Naive thymus-derived CD4-positive, alpha-beta T cell (primary cell): ENCODE data around the gene SPRY4. TPM values are rescaled to one million over a fixed set of nuclear protein-coding genes. Genes with fewer than 3 reads are reported as not detected.

Experiments
- ATAC-seq: fragments of 150-1000 bp; cut with Tn5 transposase; 2 replicates; pipeline ENCODE4 v1.10.0; 2021; ENCODE audit warnings: mild to moderate bottlenecking, moderate library complexity
- CTCF ChIA-PET: fragments of 350-600 bp; sonication (Branson Sonifier 250); formaldehyde crosslinking; loops from one replicate; lab custom pipeline; 2021; ENCODE audit warnings: antibody characterized with exemption; lab: Charles Lee
- POLR2A ChIA-PET: fragments of 350-600 bp; sonication (Branson Sonifier 250); formaldehyde crosslinking; loops from one replicate; lab custom pipeline; 2021; ENCODE audit warnings: antibody characterized with exemption, inconsistent platforms; lab: Charles Lee
- DNase-seq, 9 donors: peaks; one replicate each; pipeline versions ENCODE4 v3.0.0 to v3.0.0-alpha.2; 2020 to 2022; ENCODE audit warnings: mixed read lengths in 1 of 9
- H3K27ac ChIP-seq: one replicate; pipeline ENCODE4 v1.7.0; 2013; ENCODE audit warnings: mild to moderate bottlenecking, low read depth, low read length, moderate library complexity
- H3K27me3 ChIP-seq, 2 donors: one replicate each; pipeline ENCODE4 v1.7.0; 2013; ENCODE audit warnings: low read length in 2 of 2, mild to moderate bottlenecking in 2 of 2, moderate library complexity in 2 of 2; ENCODE audit not compliant: control insufficient read depth in 2 of 2, insufficient read depth in 2 of 2
- H3K36me3 ChIP-seq, 3 experiments: 1 replicate in 2 of 3; 2 replicates in 1 of 3; pipeline ENCODE4 v1.7.0; 2013; ENCODE audit warnings: low read length in 3 of 3, mild to moderate bottlenecking in 3 of 3, moderate library complexity in 1 of 3; ENCODE audit not compliant: insufficient read depth in 3 of 3, control insufficient read depth in 2 of 3
- H3K4me1 ChIP-seq, 2 donors: one replicate each; pipeline ENCODE4 v1.7.0; 2013; ENCODE audit warnings: low read length in 2 of 2, mild to moderate bottlenecking in 2 of 2, moderate library complexity in 1 of 2; ENCODE audit not compliant: control insufficient read depth in 2 of 2, insufficient read depth in 2 of 2
- H3K4me3 ChIP-seq: 2 replicates; pipeline ENCODE4 v1.7.0; 2013; ENCODE audit warnings: mild to moderate bottlenecking, low read length
- H3K9me3 ChIP-seq, 3 experiments: 1 replicate in 2 of 3; 2 replicates in 1 of 3; pipeline ENCODE4 v1.7.0; 2013; ENCODE audit warnings: low read length in 3 of 3; ENCODE audit not compliant: control insufficient read depth in 2 of 3
- H3K27ac Mint-ChIP-seq, 9 donors: one replicate each; pipeline ENCODE4 v1.8.0; 2020 to 2022; ENCODE audit warnings: mixed read lengths in 9 of 9, mild to moderate bottlenecking in 8 of 9, moderate library complexity in 5 of 9, inconsistent platforms in 2 of 9
- H3K27me3 Mint-ChIP-seq, 5 donors: one replicate each; pipeline ENCODE4 v1.8.0; 2021 to 2022; ENCODE audit warnings: mixed read lengths in 5 of 5, mild to moderate bottlenecking in 1 of 5
- H3K36me3 Mint-ChIP-seq, 5 donors: one replicate each; pipeline ENCODE4 v1.8.0; 2020 to 2022; ENCODE audit warnings: mixed read lengths in 5 of 5, mild to moderate bottlenecking in 3 of 5, inconsistent platforms in 1 of 5
- H3K4me1 Mint-ChIP-seq, 7 donors: one replicate each; pipeline ENCODE4 v1.8.0; 2020 to 2022; ENCODE audit warnings: mixed read lengths in 7 of 7, mild to moderate bottlenecking in 3 of 7, inconsistent platforms in 1 of 7
- H3K4me3 Mint-ChIP-seq, 10 donors: one replicate each; pipeline ENCODE4 v1.8.0; 2020 to 2022; ENCODE audit warnings: mild to moderate bottlenecking in 10 of 10, mixed read lengths in 10 of 10, moderate library complexity in 6 of 10, inconsistent platforms in 2 of 10
- H3K9me3 Mint-ChIP-seq, 11 donors: one replicate each; pipeline ENCODE4 v1.8.0; 2020 to 2022; ENCODE audit warnings: mixed read lengths in 11 of 11, mild to moderate bottlenecking in 4 of 11, inconsistent platforms in 1 of 11, moderate library complexity in 1 of 11
- intact Hi-C, 2 donors: fragments of 100-400 bp; cut with micrococcal nuclease; formaldehyde crosslinking; loops; one replicate each; pipeline ENCODE4 v1.15.1; 2023
- polyA plus RNA-seq, 2 donors: library from polyadenylated mRNA; unstranded; fragments of 300-500 nt; fragmentation: Illumina TruSeq; gene quantifications; one replicate each; pipeline ENCODE4 v1.2.3, GENCODE V29; 2021
- total RNA-seq, 6 experiments: library from RNA in 5 of 6; stranded (reverse) in 5 of 6; gene quantifications; 1 replicate in 5 of 6; 2 replicates in 1 of 6; pipeline ENCODE4 v1.2.3 and lab custom pipeline; 2021 to 2026

Gene SPRY4
- total and polyA plus RNA-seq, 7 experiments from 2014 or later = 0.08 to 0.34 (median 0.11) TPM; not detected in 4

DNA sequence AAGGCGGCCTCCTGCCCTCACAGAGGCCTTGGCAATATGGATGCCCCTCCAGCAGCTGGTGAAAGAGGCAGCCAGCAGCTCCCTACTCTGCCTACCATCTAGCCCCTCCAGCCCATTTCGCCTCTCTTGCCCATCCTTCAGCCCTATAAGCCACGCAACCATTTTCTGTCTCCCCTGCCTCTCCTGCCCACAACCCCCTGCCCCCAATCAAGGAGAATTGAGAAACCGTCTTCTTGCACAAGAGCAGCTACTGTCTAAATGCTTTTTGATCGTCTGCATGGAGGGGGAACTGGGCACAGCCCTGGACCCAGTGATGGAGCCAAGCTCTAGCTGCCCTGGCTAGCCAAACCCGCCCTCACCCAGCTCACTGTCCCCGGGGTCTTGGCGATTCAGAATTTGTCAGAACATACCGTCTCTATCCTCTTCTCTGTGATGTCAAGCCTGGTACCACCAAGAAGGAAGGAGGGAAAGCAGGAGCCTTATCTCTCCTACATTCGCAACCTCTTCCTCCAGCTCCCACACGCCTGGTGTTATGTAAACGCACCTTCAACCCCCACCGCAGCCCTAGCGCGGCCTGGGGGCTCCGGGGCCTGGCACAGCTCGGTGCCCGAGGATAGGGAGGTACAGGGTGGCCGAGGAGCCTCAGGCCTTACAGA, 1.2 kb downstream of the SPRY4 start:
- peaks cover 59 to 71% (median 61%) of the 10 kb centered on the region in 5 donors for H3K27me3 Mint-ChIP-seq
- ATAC-seq (no peak), DNase-seq (peak in 1 of 9 donors; percentile 10)

DNA sequence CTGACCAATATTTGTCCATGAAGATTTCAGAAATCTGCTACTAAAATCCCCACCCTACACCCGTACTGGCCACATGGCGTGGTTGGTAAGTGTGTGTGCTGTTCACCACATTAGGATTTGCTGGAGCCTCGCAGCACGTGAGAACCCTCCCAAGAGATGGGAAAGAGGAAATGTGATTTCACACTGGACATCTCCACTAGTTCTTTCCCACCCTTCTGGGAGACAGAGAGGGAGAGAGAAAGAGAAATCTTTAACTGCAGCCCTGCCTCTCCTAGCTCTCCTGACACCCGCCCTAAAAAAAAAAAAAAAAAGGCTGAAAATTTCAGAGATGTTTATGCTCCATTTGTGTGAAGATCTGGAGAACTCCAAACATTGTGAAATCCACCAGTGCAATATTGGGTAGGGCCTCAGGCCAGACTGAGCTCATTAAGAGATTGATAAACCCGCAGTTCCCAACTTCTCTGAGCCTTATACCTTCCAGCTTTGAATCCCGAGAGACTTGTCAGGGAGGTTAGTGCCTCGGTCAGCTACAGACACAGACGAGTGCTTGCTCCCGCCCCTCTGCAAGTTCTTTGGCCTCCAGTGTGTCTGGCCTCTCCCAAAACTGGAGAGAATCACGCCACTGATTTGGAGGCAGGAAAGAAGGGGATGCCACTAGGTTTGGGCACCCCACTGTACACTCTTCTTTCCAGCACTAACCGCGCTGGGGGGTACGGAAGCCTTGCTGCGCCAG, 1.9 kb downstream of the SPRY4 start:
- Histone ChIP-seq H3K9me3 (no peaks in the 10 kb centered on the region), H3K27ac (no peak overlapping the region), H3K4me1 (peaks cover 20 to 25% of the 10 kb centered on the region in 2 donors), H3K27me3 (peaks cover 3 to 24% of the 10 kb centered on the region in 2 donors), H3K36me3 (no peaks in the 10 kb centered on the region), H3K4me3 (no peak overlapping the region)
- Mint-ChIP-seq H3K9me3 (peaks cover 0 to 2% (median 0%) of the 10 kb centered on the region in 11 donors), H3K27me3 (peaks cover 57 to 71% (median 61%) of the 10 kb centered on the region in 5 donors), H3K4me3 (peak overlapping the region in 4 of 10 donors; percentile 85 to 93 (median 90)), H3K27ac (no peak overlapping the region), H3K4me1 (peaks cover 19 to 47% (median 38%) of the 10 kb centered on the region in 7 donors), H3K36me3 (no peaks in the 10 kb centered on the region)
- intact Hi-C loops = loop anchor here (10.0 kb wide), 3 partner anchors 168 to 318 kb away; no protein-coding TSS in a partner anchor
- ChIA-PET CTCF (interaction anchor here (0.7 kb wide), 2 partner anchors 158 to 446 kb away, joined by 3 to 4 read pairs; no protein-coding TSS in a partner anchor), POLR2A (no interaction called here)
- ATAC-seq (no peak), DNase-seq (no peak)

More for the DNA sequence above, 1.2 kb downstream of the SPRY4 start:
- Histone ChIP-seq H3K27me3 (peaks cover 3 to 24% of the 10 kb centered on the region in 2 donors), H3K27ac (no peak overlapping the region), H3K36me3 (no peaks in the 10 kb centered on the region), H3K4me1 (peaks cover 20 to 25% of the 10 kb centered on the region in 2 donors), H3K4me3 (peak overlapping the region; percentile 62), H3K9me3 (no peaks in the 10 kb centered on the region)
- Mint-ChIP-seq H3K9me3 (peaks cover 0 to 2% (median 0%) of the 10 kb centered on the region in 11 donors), H3K27ac (peak overlapping the region in 1 of 9 donors; percentile 76), H3K4me1 (peaks cover 19 to 47% (median 38%) of the 10 kb centered on the region in 7 donors), H3K36me3 (no peaks in the 10 kb centered on the region), H3K4me3 (peak overlapping the region; percentile 85 to 93 (median 88))
- intact Hi-C loops = loop anchor here (10.0 kb wide), 3 partner anchors 169 to 319 kb away; no protein-coding TSS in a partner anchor
- POLR2A ChIA-PET = no interaction called here
- CTCF ChIA-PET = interaction anchor here (0.6 to 0.7 kb wide), 3 partner anchors 157 to 446 kb away, joined by 3 to 4 read pairs (median 3); no protein-coding TSS in a partner anchor

DNA sequence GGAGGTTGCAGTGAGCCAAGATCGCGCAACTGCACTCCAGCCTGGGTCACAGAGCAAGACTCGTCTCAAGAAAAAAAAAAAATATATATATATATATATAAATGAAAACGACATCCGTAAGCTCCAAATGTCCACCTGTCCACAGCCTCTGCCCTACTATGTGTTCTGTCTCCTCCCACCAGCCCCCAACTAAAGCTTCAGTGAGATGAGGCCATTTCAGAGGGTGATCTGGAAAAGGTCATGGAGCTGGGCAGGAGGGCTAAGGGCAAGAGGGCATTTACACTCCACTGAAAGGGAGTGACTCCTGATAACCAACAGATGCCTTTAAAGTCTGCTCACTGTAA, 2.4 kb downstream of the SPRY4 start:
- Mint-ChIP-seq H3K4me3 (no peak overlapping the region), H3K27ac (no peak overlapping the region), H3K36me3 (no peaks in the 10 kb centered on the region), H3K27me3 (peaks cover 52 to 68% (median 57%) of the 10 kb centered on the region in 5 donors), H3K4me1 (peaks cover 20 to 48% (median 39%) of the 10 kb centered on the region in 7 donors), H3K9me3 (peaks cover 0 to 2% (median 0%) of the 10 kb centered on the region in 11 donors)
- CTCF ChIA-PET = no interaction called here
- Histone ChIP-seq H3K9me3 (no peaks in the 10 kb centered on the region), H3K36me3 (no peaks in the 10 kb centered on the region), H3K27ac (no peak overlapping the region), H3K4me3 (no peak overlapping the region), H3K4me1 (peaks cover 20 to 26% of the 10 kb centered on the region in 2 donors), H3K27me3 (peaks cover 3 to 24% of the 10 kb centered on the region in 2 donors)
- DNase-seq (no peak), ATAC-seq (no peak)
- POLR2A ChIA-PET = no interaction called here
- intact Hi-C loops = loop anchor here (10.0 kb wide), 3 partner anchors 168 to 318 kb away; no protein-coding TSS in a partner anchor

DNA sequence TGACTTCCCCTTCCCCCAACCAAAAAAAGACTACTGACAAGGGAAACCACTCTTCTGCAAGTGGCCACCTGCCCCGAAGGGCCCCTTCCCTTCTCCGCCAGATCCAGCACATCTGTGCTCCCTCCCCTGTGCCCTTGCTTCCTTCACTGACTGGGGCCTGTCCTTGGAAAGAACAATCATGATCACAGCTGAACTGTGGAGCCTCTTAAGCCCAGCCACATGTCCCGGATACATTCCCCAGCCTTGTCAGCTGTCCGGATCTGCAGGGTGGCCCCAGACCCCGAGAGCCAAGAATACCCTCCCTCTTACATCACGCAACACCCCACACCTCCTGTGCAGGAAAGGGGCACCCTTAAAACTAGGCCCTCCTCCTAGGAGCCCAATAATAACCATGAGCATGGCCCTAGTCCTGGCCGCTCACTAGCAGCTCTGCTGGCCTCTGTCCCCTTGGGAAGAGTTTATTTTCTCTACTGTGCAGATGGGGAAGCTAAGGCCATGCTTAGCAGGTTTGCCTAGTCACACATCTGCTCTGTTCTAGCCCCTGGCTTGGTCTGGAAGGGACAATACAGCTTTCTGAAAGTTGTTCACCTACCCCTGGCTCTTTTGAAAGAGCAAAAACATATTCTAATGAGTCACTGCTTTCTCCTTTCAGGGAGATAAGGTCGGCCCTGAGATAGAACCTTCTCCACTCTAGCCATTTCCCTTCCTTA, 3.8 kb downstream of the SPRY4 start:
- peaks cover 20 to 34% of the 10 kb centered on the region in 2 donors for H3K4me1 ChIP-seq
- peaks cover 3 to 24% of the 10 kb centered on the region in 2 donors for H3K27me3 ChIP-seq
- H3K4me3 ChIP-seq = no peak overlapping the region
- no peak overlapping the region for H3K4me3 Mint-ChIP-seq
- POLR2A ChIA-PET = interaction anchor here (0.6 kb wide), 2 partner anchors 233 to 1114 kb away, joined by 3 read pairs; no protein-coding TSS in a partner anchor
- no peak for DNase-seq
- peaks cover 40 to 57% (median 46%) of the 10 kb centered on the region in 5 donors for H3K27me3 Mint-ChIP-seq
- peaks cover 28 to 54% (median 47%) of the 10 kb centered on the region in 7 donors for H3K4me1 Mint-ChIP-seq
- peaks cover 0 to 2% (median 0%) of the 10 kb centered on the region in 11 donors for H3K9me3 Mint-ChIP-seq
- H3K9me3 ChIP-seq = no peaks in the 10 kb centered on the region
- H3K36me3 ChIP-seq = no peaks in the 10 kb centered on the region
- ATAC-seq = no peak
- intact Hi-C loops = loop anchor here (10.0 kb wide), 3 partner anchors 166 to 316 kb away; no protein-coding TSS in a partner anchor
- H3K27ac Mint-ChIP-seq = no peak overlapping the region
- no peak overlapping the region for H3K27ac ChIP-seq
- CTCF ChIA-PET = no interaction called here
- no peaks in the 10 kb centered on the region for H3K36me3 Mint-ChIP-seq

DNA sequence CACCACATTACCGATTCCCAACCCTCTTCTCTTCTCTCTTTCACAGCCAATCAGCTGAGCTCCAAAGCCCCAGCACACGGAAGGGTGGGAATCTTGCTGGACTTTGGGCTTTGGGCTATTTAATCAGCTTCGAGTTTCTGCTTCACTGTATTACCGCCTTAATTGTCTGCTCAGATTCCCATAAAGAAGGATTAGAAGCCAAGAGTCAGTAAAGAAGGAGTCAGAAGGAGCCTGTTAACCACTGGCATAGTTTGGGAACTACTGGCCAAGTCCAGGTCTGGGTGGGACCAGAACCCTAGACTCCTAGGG, 4.4 kb downstream of the SPRY4 start:
- intact Hi-C loops = loop anchor here (10.0 kb wide), 3 partner anchors 166 to 316 kb away; no protein-coding TSS in a partner anchor
- Histone ChIP-seq H3K27ac (no peak overlapping the region), H3K27me3 (peaks cover 3 to 23% of the 10 kb centered on the region in 2 donors), H3K9me3 (no peaks in the 10 kb centered on the region), H3K36me3 (no peaks in the 10 kb centered on the region), H3K4me1 (peaks cover 13 to 34% of the 10 kb centered on the region in 2 donors), H3K4me3 (no peak overlapping the region)
- ATAC-seq (no peak), DNase-seq (no peak)
- Mint-ChIP-seq H3K27ac (no peak overlapping the region), H3K9me3 (peaks cover 0 to 2% (median 0%) of the 10 kb centered on the region in 11 donors), H3K36me3 (no peaks in the 10 kb centered on the region), H3K4me1 (peaks cover 23 to 54% (median 47%) of the 10 kb centered on the region in 7 donors), H3K27me3 (peaks cover 34 to 54% (median 46%) of the 10 kb centered on the region in 5 donors), H3K4me3 (no peak overlapping the region)
- ChIA-PET CTCF (no interaction called here), POLR2A (no interaction called here)
